ENCODE results near the gene CCND3. TPM values are rescaled to one million over a fixed set of nuclear protein-coding genes. Genes with fewer than 3 reads are reported as not detected.

Gene CCND3
- total and polyA plus RNA-seq, 2 of the 13 experiments (the other 11 are each of a cell fraction or from before 2014, with no cell fraction given) = 4.3 to 7.2 TPM

- TF ChIP-seq, protein P1, sequence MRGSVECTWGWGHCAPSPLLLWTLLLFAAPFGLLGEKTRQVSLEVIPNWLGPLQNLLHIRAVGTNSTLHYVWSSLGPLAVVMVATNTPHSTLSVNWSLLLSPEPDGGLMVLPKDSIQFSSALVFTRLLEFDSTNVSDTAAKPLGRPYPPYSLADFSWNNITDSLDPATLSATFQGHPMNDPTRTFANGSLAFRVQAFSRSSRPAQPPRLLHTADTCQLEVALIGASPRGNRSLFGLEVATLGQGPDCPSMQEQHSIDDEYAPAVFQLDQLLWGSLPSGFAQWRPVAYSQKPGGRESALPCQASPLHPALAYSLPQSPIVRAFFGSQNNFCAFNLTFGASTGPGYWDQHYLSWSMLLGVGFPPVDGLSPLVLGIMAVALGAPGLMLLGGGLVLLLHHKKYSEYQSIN (CRISPR knock-in tag; IDR thresholded peaks at IDR 0.05; ENCODE audit: borderline replicate concordance) = no peak
- TF ChIP-seq MTF1 (CRISPR knock-in tag; IDR thresholded peaks at IDR 0.05) = no peak
- TF ChIP-seq ERF (CRISPR knock-in tag; IDR thresholded peaks at IDR 0.05) = no peak
- TF ChIP-seq U2AF1 (optimal IDR thresholded peaks at IDR 0.05; ENCODE audit: low read depth, low read length) = no peak
- TF ChIP-seq SALL1 (CRISPR knock-in tag; IDR thresholded peaks at IDR 0.05) = no peak
- TF ChIP-seq DR1 (CRISPR knock-in tag; IDR thresholded peaks at IDR 0.05) = no peak
- no peak for TF ChIP-seq NCOA5 (CRISPR knock-in tag; IDR thresholded peaks at IDR 0.05)
- no peak for TF ChIP-seq TRIM22 (IDR thresholded peaks at IDR 0.05)
- TF ChIP-seq RAD51 (IDR thresholded peaks at IDR 0.05; ENCODE audit: borderline replicate concordance) = no peak
- no peak for TF ChIP-seq DBP (CRISPR knock-in tag; IDR thresholded peaks at IDR 0.05; ENCODE audit: not compliant biosample characterization)
- no peak for TF ChIP-seq ZC3H4 (CRISPR knock-in tag; IDR thresholded peaks at IDR 0.05; ENCODE audit: borderline replicate concordance)
- TF ChIP-seq FOXO1 (CRISPR knock-in tag; IDR thresholded peaks at IDR 0.05) = no peak
- no peak for TF ChIP-seq ZNF296 (CRISPR knock-in tag; conservative IDR thresholded peaks at IDR 0.05)
- no peak for TF ChIP-seq ZSCAN29 (CRISPR knock-in tag; conservative IDR thresholded peaks at IDR 0.05)
- no peak for TF ChIP-seq ZNF124 (CRISPR knock-in tag; IDR thresholded peaks at IDR 0.05)
Observed at GRCh38 chr6:41936073-41936837, 5.4 kb downstream of the CCND3 start (continued).
